GM10266 (cell line): Measurements from ENCODE around the gene MOCS1.
"Not testable (repeated sequence)": the region's sequence is repeated elsewhere in the genome, so short reads cannot be mapped to it uniquely, and the experiment has no call there.

Experiments
- DNase-seq: peaks from one replicate; pipeline ENCODE4 v3.0.0; 2012; ENCODE audit errors: extremely low spot score
- CTCF ChIP-seq: IDR thresholded peaks from 2 replicates; pipeline ENCODE4 v1.5.1; 2012; ENCODE audit warnings: mild to moderate bottlenecking, low read depth; ENCODE audit not compliant: control insufficient read depth, insufficient read depth; ENCODE audit errors: missing control alignments

Gene MOCS1

GRCh38 chr6:39978240-39978639, 44.0 kb upstream of the MOCS1 start:
- no peak for TF ChIP-seq CTCF
- DNase-seq = no peak

GRCh38 chr6:39973661-39974060, 39.4 kb upstream of the MOCS1 start:
- no peak for TF ChIP-seq CTCF
- no peak for DNase-seq

GRCh38 chr6:39972717-39973116, 38.5 kb upstream of the MOCS1 start:
- not testable (repeated sequence) for DNase-seq

GRCh38 chr6:39971131-39971530, 36.9 kb upstream of the MOCS1 start:
- not testable (repeated sequence) for DNase-seq

- no peak for DNase-seq
- TF ChIP-seq CTCF = no peak
These were observed 31.5 kb upstream of the MOCS1 start for GRCh38 chr6:39965751-39966150.

- no peak for DNase-seq
- no peak for TF ChIP-seq CTCF
These were observed 30.3 kb upstream of the MOCS1 start for GRCh38 chr6:39964530-39964929.

- DNase-seq = no peak
- TF ChIP-seq CTCF = no peak
These were observed 29.8 kb upstream of the MOCS1 start for GRCh38 chr6:39964094-39964493.

GRCh38 chr6:39962831-39963230, 28.6 kb upstream of the MOCS1 start:
- DNase-seq = no peak
- no peak for TF ChIP-seq CTCF

- no peak for TF ChIP-seq CTCF
- no peak for DNase-seq
These were observed 26.9 kb upstream of the MOCS1 start for GRCh38 chr6:39961178-39961577.
